Measurements from ENCODE around the gene TRIM8. TPM values are rescaled to one million over a fixed set of nuclear protein-coding genes. Genes with fewer than 3 reads are reported as not detected.
A peak's percentile ranks its signal among the peaks of the same experiment; 100 is the strongest.
"Not testable (repeated sequence)": the region's sequence is repeated elsewhere in the genome, so short reads cannot be mapped to it uniquely, and the experiment has no call there.

Gene TRIM8
- polyA plus RNA-seq, 1 donor: 56.3 TPM

DNA sequence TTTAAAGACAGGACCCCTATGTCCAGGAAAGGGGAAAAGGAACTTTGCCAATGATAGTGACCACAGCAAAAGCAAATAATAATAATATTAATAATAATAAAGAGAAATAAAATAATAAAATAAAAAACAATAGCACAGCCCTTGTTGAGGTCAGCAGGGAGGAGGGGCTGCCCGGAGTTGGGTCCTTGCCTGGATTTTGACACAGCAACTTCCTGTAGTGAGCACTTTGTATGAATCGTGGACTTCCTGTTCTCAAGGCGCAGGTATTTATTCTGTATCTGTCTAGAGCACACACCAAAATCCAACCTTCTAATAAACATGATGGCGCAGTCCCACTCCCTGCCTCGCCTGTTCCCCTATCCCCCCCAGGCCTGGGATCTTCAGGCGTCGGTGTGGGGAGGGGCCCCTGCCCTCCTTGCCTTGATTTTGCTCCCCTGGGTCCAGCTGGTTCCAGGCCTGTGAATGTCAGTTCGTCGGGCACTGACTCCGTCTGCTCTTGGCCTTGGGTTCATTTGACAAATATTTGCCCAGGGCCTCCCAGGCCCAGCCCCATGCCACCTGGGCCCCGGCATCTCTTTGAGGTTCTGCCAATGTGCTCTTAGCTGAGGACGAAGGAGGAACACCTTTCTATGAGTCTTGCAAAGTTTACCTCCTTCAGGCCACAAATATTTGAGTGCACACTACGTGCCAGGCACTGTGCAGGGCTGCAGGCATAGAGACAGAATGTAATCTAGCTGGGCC lies 13.9 kb downstream of the TRIM8 start:
- no peak for DNase-seq
- Histone ChIP-seq H3K4me3 (ENCODE audit: low read length) (no peak overlapping the region), H3K27me3 (ENCODE audit: control insufficient read depth, insufficient read depth, low read length) (no peaks in the 10 kb centered on the region), H3K4me1 (ENCODE audit: control insufficient read depth, insufficient read depth, low read length) (peaks cover 28% of the 10 kb centered on the region), H3K9me3 (ENCODE audit: control insufficient read depth, low read depth, low read length) (no peaks in the 10 kb centered on the region), H3K36me3 (ENCODE audit: control insufficient read depth, insufficient read depth, low read length) (peaks cover 53% of the 10 kb centered on the region), H3K27ac (ENCODE audit: low read length) (peak overlapping the region; percentile 7)
- WGBS (ENCODE audit: insufficient coverage, low lambda C conversion rate): 67% methylated on average over 1 of the region's 13 CpGs

DNA sequence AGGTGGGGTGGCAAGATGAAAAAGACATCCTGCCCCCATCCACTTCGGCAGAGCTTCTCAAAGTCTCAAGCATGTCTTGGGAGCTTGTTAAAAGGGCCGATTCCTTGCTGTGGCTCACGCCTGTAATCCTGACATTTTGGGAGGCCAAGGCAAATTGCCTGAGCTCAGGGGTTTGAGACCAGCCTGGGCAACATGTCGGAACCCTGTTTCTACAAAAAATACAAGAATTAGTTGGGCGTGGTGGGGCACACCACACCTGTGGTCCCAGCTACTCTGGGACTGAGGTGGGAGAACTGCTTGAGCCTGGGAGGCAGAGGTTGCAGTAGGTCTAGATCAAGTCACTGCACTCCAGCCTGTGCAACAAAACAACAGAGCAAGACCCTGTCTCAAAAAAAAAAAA lies 14.5 kb downstream of the TRIM8 start:
- Histone ChIP-seq H3K4me1 (ENCODE audit: control insufficient read depth, insufficient read depth, low read length) (peaks cover 28% of the 10 kb centered on the region), H3K27ac (ENCODE audit: low read length) (no peak overlapping the region), H3K9me3 (ENCODE audit: control insufficient read depth, low read depth, low read length) (no peaks in the 10 kb centered on the region), H3K36me3 (ENCODE audit: control insufficient read depth, insufficient read depth, low read length) (peaks cover 47% of the 10 kb centered on the region), H3K4me3 (ENCODE audit: low read length) (no peak overlapping the region), H3K27me3 (ENCODE audit: control insufficient read depth, insufficient read depth, low read length) (no peaks in the 10 kb centered on the region)
- DNase-seq: no peak
- no CpG with 5 or more reads among the region's 5 CpGs for WGBS (ENCODE audit: insufficient coverage, low lambda C conversion rate)

DNA sequence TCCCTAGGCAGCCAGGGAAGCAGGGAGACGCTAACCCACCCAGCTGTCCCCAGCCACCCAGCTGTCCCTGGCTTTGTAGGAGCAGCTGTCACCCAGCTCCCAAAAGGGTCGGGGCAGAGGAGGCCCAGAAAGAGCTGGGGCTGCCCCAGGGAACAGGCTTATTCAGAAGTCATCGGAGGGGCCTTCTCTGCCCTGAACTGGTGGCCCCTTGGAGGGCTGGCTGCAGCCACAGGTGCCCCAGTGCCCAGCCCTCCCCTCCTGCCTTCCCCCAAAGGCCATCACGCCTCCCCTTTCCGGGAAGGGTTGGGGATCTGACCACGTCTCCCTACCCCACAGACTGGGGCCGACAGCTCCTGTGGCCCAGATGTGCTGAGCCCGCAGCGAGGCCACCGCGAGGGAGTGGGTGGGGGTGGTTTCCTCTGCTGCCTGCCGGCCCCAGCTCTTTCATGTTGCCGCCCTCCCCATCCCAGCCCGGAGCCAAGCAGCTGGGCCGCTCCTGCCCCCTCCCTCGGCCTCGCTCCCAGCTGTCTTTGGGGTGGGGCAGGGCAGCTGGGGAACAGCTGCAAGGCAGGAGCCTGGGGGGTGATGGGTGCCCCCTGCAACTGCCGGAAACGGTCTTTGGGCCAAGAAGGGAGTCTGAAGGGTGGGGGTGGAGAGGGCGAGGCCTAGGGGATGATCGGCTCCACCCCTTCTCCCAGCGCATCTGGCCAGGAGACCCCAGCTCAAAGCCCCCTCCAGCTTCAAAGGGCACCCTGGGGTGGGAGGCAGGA lies 16.8 kb downstream of the TRIM8 start:
- peaks cover 24% of the 10 kb centered on the region for H3K36me3 ChIP-seq (ENCODE audit: control insufficient read depth, insufficient read depth, low read length)
- peaks cover 31% of the 10 kb centered on the region for H3K4me1 ChIP-seq (ENCODE audit: control insufficient read depth, insufficient read depth, low read length)
- H3K9me3 ChIP-seq (ENCODE audit: control insufficient read depth, low read depth, low read length): no peaks in the 10 kb centered on the region
- WGBS (ENCODE audit: insufficient coverage, low lambda C conversion rate): no CpG with 5 or more reads among the region's 22 CpGs
- H3K27ac ChIP-seq (ENCODE audit: low read length): no peak overlapping the region
- no peak overlapping the region for H3K4me3 ChIP-seq (ENCODE audit: low read length)
- no peaks in the 10 kb centered on the region for H3K27me3 ChIP-seq (ENCODE audit: control insufficient read depth, insufficient read depth, low read length)
- DNase-seq: peak; percentile 48 to 77

DNA sequence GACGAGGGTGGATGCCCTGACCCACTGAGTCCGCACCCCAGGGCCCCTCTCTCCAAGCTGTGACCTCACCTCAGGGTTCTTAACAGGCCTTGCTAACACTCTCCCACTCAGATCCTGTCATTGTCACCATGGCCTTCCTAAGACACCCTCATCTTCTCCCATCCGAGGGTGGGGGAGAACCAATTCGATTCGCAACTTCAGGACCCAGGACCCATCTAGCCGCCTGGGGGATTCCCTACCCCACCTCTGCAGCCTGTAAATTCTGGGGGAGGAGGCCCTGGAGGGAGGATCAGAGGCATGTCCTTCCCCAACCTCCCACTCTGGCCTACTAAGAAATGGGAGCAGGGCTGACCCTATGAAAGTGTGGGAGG lies 17.4 kb downstream of the TRIM8 start:
- no CpG with 5 or more reads among the region's 6 CpGs for WGBS (ENCODE audit: insufficient coverage, low lambda C conversion rate)
- H3K36me3 ChIP-seq (ENCODE audit: control insufficient read depth, insufficient read depth, low read length): peaks cover 19% of the 10 kb centered on the region
- H3K4me3 ChIP-seq (ENCODE audit: low read length): no peak overlapping the region
- H3K27me3 ChIP-seq (ENCODE audit: control insufficient read depth, insufficient read depth, low read length): no peaks in the 10 kb centered on the region
- DNase-seq: no peak
- H3K4me1 ChIP-seq (ENCODE audit: control insufficient read depth, insufficient read depth, low read length): peaks cover 35% of the 10 kb centered on the region
- no peaks in the 10 kb centered on the region for H3K9me3 ChIP-seq (ENCODE audit: control insufficient read depth, low read depth, low read length)
- no peak overlapping the region for H3K27ac ChIP-seq (ENCODE audit: low read length)

DNA sequence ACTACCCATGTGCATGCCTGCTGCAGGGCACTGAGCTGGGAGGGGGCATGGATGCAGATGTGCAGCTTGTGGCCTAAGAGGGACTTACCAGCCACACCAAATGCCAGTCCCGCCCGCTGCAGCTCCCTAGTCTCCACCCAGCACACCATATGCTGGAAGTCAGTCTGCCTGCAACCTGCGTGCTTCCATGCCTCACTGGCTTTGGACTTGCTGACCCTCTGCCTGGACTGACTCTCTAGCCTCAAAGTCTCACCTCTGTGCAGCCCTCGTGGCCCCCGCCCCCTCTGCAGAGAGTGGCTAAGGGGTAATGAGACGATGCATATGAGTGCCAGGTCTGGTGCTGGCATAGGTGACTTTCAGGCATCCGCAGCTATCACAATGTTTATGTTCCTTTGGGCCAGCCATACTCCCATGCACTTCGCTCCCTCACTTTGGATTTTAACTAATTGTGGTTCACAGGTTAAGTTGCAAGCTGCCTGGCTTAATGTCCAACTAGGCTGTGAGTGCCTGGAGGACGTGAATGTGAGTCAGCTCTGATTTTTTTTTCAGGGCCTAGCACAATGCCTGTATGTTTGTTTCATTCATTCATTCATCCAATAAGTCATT lies 21.7 kb downstream of the TRIM8 start:
- H3K27ac ChIP-seq (ENCODE audit: low read length): no peak overlapping the region
- no peaks in the 10 kb centered on the region for H3K36me3 ChIP-seq (ENCODE audit: control insufficient read depth, insufficient read depth, low read length)
- no peaks in the 10 kb centered on the region for H3K27me3 ChIP-seq (ENCODE audit: control insufficient read depth, insufficient read depth, low read length)
- no peaks in the 10 kb centered on the region for H3K9me3 ChIP-seq (ENCODE audit: control insufficient read depth, low read depth, low read length)
- peak; percentile 61 to 80 for DNase-seq
- H3K4me3 ChIP-seq (ENCODE audit: low read length): no peak overlapping the region
- peaks cover 27% of the 10 kb centered on the region for H3K4me1 ChIP-seq (ENCODE audit: control insufficient read depth, insufficient read depth, low read length)
- WGBS (ENCODE audit: insufficient coverage, low lambda C conversion rate): 40% methylated on average over 1 of the region's 9 CpGs

DNA sequence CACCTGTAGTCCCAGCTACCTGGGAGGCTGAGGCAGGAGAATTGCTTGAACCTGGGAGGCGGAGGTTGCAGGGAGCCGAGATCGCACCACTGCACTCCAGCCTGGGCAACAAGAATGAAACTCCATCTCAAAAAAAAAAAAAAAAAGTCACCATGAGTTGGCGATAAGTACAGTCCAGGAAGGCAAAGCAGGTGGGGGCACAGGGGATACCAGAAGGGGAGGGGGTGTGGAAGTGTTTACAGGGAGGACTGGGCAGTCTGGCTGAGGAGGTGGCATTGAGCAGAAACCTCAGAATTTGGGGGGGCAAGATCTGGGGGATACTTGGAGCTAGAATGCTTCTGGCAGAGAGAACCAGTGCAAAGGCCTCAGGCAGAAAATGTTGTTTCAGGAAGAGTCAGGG lies 23.1 kb downstream of the TRIM8 start:
- not testable (repeated sequence) for H3K9me3 ChIP-seq (ENCODE audit: control insufficient read depth, low read depth, low read length); H3K36me3 ChIP-seq (ENCODE audit: control insufficient read depth, insufficient read depth, low read length); H3K27ac ChIP-seq (ENCODE audit: low read length); H3K27me3 ChIP-seq (ENCODE audit: control insufficient read depth, insufficient read depth, low read length); DNase-seq; H3K4me3 ChIP-seq (ENCODE audit: low read length)
- peaks cover 18% of the 10 kb centered on the region for H3K4me1 ChIP-seq (ENCODE audit: control insufficient read depth, insufficient read depth, low read length)
- WGBS (ENCODE audit: insufficient coverage, low lambda C conversion rate): no CpG with 5 or more reads among the region's 4 CpGs

DNA sequence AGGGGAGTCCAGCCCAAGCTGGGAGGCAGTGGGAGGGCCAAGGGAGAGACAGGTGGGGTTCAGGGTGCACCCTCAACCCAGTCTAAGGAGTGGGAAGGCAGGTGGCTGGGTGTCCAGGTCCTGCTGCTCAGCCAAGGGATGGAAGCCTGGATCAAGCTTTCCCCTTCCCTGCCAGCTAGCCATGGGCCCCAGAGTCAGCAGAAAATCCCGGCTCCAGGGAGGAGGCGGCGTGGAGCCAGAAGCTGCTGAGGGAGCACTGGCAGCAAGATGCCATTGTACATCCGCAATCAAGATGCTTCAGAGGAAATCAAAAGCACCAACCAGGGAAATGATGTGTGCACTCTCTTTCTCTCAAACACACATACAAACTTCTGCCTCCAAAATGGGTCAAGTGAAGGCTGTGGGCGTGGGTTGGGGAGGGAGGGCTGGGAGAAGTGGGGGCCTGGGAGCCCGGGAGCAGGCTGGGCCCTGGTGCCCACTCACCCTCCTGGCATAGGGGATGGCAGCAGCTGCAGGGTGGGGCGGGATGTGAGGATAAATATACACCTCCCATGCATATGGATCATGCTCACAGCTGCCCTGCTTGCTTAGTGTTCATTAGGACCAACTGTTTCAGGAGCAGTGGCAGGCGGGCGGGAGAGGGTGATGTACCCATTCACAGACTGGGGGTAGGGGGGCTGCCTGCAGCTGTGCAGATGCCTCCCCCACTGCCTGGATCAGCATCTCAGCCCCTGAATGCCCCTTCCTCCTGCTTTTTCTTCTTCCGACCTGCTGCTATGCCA lies 24.2 kb downstream of the TRIM8 start:
- Histone ChIP-seq H3K9me3 (ENCODE audit: control insufficient read depth, low read depth, low read length) (no peaks in the 10 kb centered on the region), H3K4me1 (ENCODE audit: control insufficient read depth, insufficient read depth, low read length) (peaks cover 18% of the 10 kb centered on the region), H3K27ac (ENCODE audit: low read length) (no peak overlapping the region), H3K4me3 (ENCODE audit: low read length) (no peak overlapping the region), H3K36me3 (ENCODE audit: control insufficient read depth, insufficient read depth, low read length) (no peaks in the 10 kb centered on the region), H3K27me3 (ENCODE audit: control insufficient read depth, insufficient read depth, low read length) (no peaks in the 10 kb centered on the region)
- peak in 1 of 2 donors; percentile 0 for DNase-seq
- WGBS (ENCODE audit: insufficient coverage, low lambda C conversion rate): no CpG with 5 or more reads among the region's 10 CpGs

DNA sequence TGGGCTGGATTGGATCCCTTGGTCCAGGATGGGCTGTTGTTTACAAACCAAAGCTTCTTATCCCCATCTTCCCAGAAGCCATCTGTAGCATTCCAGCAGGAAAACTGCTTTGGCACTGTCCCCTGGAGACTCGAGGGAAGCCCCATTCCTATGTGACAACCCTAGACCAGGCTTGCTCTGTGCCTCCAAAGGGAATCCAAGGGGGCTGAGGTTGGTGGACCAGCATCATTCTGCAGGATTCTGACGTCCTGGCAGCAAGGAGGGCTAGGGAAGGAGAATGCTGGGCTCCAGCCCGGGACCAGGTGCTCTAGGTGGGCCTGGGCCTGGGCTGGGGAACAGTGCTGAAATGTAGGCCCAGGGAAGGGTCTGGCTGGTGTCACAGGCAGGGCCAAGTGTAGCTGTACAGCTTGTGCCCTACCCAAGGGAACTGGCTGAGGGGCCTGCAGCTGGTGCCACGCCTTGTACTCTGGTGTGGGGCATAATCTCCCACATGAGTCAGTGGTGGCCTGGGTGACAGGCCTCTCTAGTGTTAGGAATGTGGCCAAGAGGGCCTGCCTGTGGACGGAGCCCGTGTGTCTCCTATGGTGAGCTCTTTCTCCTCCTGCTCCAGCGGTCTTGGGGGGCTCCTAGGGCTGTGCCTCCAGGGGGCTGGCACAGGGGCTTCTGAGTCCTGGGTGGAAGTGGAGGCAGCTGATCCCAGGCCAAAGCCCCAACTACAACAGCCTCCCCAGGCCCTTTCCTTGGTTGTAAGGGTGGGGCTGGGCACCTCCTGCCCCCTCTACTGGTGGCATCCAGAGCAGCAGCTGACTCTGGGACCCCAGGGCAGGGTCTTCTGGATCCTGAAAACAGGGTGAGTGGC lies 25.2 kb downstream of the TRIM8 start:
- Histone ChIP-seq H3K4me1 (ENCODE audit: control insufficient read depth, insufficient read depth, low read length) (peaks cover 25% of the 10 kb centered on the region), H3K27me3 (ENCODE audit: control insufficient read depth, insufficient read depth, low read length) (no peaks in the 10 kb centered on the region), H3K36me3 (ENCODE audit: control insufficient read depth, insufficient read depth, low read length) (no peaks in the 10 kb centered on the region), H3K27ac (ENCODE audit: low read length) (no peak overlapping the region), H3K4me3 (ENCODE audit: low read length) (no peak overlapping the region), H3K9me3 (ENCODE audit: control insufficient read depth, low read depth, low read length) (no peaks in the 10 kb centered on the region)
- WGBS (ENCODE audit: insufficient coverage, low lambda C conversion rate): no CpG with 5 or more reads among the region's 7 CpGs
- DNase-seq: peak in 1 of 2 donors; percentile 49

DNA sequence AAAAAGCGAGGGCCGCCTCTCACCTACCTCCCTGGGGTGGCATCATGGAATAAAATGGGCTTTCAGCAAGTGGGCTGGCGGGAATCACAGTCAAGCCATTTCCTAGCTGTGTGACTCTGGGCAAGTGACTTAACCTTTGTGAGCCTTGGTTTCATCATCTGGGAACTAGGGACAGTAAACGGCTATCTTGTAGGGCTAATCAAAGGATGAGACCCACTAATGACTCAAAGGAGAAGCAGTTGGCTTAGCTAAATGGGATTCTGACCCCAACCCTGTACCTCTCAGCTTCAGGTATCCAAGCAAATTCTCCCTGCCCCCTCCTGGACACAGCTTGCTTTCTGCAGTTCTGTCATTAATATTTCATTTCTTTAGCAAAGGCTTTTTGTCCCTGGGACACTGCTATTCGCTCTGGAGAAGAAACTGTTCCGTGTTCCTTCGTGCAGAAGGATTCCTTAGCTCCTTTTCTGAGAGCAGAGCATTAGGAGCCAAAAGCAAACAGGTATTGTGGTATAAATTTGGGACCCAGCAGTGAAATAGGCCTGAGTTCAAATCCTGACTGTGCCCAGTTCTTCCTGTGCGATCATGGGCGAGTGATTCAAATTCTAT lies 25.9 kb downstream of the TRIM8 start:
- Histone ChIP-seq H3K4me1 (ENCODE audit: control insufficient read depth, insufficient read depth, low read length) (peaks cover 32% of the 10 kb centered on the region), H3K27ac (ENCODE audit: low read length) (no peak overlapping the region), H3K4me3 (ENCODE audit: low read length) (no peak overlapping the region), H3K9me3 (ENCODE audit: control insufficient read depth, low read depth, low read length) (no peaks in the 10 kb centered on the region), H3K27me3 (ENCODE audit: control insufficient read depth, insufficient read depth, low read length) (no peaks in the 10 kb centered on the region), H3K36me3 (ENCODE audit: control insufficient read depth, insufficient read depth, low read length) (no peaks in the 10 kb centered on the region)
- no CpG with 5 or more reads among the region's 9 CpGs for WGBS (ENCODE audit: insufficient coverage, low lambda C conversion rate)
- DNase-seq: peak in 1 of 2 donors; percentile 5
